Epithelial cell of esophagus (primary cell): ENCODE data around the gene C11orf91.

Source experiments
- DNase-seq: peaks from one replicate; pipeline ENCODE4 v3.0.0; 2010; ENCODE audit warnings: low read depth
- H3K4me3 ChIP-seq: 2 replicates; pipeline ENCODE4 v1.5.1; 2011; ENCODE audit warnings: mild to moderate bottlenecking, low read length, control low read depth
- CTCF ChIP-seq: IDR thresholded peaks from 2 replicates; pipeline ENCODE4 v1.5.1; 2011; ENCODE audit warnings: low read depth, mild to moderate bottlenecking, low read length, control low read depth, inconsistent platforms; ENCODE audit not compliant: insufficient read depth; ENCODE audit errors: missing control alignments

Gene C11orf91

DNA sequence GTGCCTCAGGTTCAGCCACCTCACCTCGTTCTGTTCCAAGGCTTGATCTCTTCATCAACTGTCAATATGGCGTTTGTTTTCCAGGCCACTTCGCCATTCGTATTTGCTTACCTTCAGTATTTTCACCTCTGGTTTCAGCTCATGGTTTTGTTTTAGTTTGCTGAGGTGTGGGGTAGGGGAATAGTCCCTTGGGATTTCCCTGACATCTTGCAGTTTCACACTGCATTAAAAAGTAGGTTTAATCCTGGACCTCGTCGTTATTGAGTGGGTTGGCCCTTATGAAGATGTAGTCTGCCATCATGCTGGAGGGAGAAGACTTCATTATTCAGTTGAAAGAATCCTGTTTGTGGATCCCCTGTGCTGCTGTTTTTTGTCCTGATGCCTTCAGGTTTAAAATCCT is 46.0 kb downstream of the C11orf91 start:
- TF ChIP-seq CTCF = no peak
- H3K4me3 ChIP-seq = no peak overlapping the region
- no peak for DNase-seq

GRCh38 chr11:33652930-33653329 is 47.7 kb downstream of the C11orf91 start:
- no peak overlapping the region for H3K4me3 ChIP-seq
- no peak for TF ChIP-seq CTCF
- peak; percentile 35 for DNase-seq

DNA sequence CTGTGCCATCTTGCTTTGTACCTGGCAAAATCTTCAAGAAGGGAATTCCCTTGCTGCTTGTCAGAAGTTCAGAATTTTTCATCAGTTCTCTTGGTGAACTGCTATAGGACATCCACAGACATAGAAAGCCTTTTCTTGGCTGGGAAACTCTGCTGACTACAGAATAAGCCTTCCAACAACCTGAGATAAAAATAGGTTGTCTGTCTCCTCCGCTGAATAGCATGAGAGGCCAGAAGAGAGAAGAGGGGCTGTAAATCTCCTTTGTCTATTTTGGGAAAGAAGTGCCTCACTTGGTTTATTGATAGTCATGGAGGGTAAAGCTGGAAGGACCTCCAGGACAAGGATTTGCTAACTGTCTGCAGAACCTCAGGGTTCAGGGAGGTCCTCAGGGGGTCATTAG is 48.2 kb downstream of the C11orf91 start:
- no peak for DNase-seq
- TF ChIP-seq CTCF = no peak
- no peak overlapping the region for H3K4me3 ChIP-seq

DNA sequence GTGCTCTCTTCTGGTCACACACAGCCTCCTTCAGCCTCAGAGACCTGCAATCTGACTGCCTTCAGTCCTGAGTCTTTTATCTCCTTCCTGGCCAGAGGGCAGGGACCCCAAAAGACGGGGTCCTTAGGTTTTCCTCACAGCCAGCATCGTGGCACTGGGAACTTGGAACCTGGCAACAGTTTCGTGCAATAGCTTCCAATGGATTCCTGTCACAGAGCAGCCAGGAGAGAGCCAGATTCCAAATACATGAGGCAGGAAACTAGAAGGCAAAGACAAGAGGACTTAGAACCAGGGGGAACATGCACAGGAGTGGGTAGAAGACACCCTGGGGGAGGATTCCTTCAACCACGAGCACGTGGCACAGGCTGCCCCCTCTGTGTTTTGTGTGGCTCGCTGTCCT is 48.6 kb downstream of the C11orf91 start:
- H3K4me3 ChIP-seq = no peak overlapping the region
- no peak for DNase-seq
- no peak for TF ChIP-seq CTCF

DNA sequence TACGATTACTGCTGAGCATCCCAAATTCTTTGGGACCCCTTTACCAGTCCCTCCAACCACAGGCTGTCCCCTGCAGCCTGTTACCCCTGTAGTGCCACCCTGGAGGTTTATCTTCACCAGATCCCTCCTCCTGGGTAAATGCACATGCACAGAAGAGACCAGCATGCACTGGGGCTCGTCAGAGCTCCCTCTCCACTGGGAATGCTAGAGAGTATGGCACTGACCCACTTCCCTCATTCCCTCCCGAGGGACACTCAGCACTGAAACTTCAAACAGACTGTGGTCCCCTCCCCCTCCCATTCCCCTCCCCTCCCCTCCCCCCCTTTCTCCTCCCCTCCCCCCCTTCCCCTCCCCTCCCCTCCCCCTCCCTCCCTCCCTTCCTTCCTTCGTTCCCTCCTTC is 49.1 kb downstream of the C11orf91 start:
- TF ChIP-seq CTCF = no peak
- H3K4me3 ChIP-seq = no peak overlapping the region

DNA sequence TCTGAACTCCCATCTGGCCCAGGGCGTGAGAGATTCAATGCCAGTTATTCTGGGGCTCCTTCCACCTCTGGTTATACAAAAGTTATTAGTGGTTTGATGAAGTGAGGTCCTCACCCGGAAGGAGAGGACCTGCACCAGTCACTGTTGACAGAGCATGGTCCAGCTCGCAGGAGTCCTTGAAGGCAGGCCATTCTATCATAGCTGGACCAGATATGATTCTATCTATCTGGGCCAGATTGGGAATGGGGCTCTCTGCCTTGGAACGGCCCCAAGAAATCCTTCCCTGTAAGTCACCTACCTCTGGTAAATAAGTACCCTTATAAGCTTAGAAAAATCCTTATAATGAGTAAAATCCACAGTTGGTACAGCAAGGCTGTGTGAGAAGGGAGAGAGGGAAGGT is 50.7 kb downstream of the C11orf91 start:
- no peak for TF ChIP-seq CTCF
- no peak for DNase-seq
- no peak overlapping the region for H3K4me3 ChIP-seq

More for the DNA sequence above, 49.1 kb downstream of the C11orf91 start:
- no peak for DNase-seq
